GM21723 (cell line): ENCODE measurements around the gene CMKLR1.

Source experiments
- ATAC-seq: cut with Tn5 transposase; IDR thresholded peaks from one replicate; pipeline ENCODE4 v1.9.1; 2021; ENCODE audit warnings: mild to moderate bottlenecking, moderate library complexity; ENCODE audit not compliant: unreplicated experiment

CMKLR1 gene

DNA sequence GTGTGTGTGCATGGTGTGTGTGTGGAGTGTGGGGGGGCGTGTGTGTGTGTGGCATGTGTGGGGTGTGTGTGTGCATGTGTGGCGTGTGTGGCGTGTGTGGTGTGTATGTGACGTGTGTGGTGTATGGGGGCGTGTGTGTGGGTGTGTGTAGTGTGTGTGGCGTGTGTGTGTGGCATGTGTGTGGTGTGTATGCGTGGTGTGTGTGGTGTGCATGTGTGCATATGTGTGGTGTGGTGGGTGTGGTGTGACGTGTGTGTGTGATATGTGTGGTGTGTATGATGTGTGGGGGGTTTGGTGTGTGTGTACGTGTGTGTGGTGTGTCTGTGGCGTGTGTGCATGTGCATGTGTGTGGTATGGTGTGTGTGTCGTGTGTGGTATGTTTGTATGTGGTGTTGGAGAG, 24.1 kb upstream of the CMKLR1 start:
- no peak for ATAC-seq

DNA sequence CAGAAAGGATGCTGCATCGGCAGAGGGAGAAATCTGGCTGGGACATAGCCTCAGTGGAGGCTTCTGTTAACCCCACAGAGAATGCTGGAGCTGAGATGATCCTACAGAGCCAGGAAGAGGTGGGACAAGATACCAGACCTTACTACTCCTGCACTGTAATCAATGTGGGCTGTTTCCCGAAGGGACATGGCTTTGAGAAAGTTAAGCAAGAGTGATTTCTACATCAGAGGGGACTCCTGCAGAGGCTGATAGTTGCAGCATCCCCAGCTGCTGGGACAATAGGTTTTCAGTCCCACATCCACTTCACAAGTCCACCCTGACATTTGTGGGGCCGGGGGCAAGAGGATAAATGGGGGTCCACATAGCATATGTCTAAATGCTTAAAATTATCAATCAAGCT, 22.5 kb upstream of the CMKLR1 start:
- ATAC-seq = no peak

DNA sequence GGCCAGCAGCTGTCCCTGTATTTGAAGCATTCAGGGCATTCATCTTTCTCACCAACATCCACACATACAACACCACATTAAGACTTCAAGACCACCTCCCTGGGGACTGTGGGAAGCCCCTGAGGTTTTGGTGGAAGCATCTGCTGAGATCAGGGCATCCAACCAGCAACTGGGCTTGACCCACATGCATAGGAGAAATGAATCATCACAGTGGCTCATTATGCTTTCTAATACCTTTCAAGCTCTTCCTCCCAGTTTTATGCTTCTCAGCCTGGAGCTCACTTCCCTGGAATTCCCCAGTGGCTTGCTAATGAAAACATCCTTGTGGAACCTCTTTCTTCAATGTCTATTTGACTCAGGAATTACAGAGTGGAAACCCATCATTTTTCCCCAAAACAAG, 21.4 kb upstream of the CMKLR1 start:
- peak; percentile 66 for ATAC-seq

DNA sequence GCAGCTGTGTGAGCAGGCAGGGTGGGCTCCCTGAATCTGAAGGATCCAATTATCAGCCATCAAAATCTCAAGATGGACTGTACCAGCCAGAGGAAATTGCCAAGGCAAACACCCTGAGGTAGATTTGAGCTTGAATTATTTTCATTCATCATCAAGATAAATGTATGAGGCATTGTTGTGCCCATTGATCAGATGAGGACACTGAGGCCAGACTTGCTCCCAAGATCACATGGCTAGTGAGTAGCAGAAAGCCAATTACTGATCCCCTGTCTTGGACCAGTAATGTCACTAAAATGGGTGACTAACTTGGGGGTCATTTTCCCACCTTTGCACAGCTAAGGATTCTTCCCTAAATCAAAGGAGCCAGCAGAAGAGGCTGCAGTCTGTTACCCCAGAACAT, 20.9 kb upstream of the CMKLR1 start:
- ATAC-seq = no peak

DNA sequence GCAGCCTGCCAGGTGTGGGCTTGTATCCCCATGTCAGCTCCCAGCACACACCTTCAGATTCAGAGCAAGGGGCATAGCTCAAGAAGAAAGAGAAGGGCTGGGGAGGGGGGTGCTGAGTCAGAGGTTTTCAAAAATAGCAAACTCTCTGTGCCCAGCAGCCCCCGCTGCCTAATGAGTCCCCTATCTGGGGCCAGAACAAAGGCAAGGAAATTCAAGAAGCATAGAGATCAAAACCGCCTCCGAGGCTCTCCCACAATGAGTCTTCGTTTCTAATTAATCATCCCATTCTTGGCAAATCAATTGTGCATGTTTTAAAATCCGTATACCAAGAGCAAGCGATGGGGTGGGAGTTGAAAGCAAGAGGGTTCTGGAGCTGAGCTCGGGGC, 19.5 kb upstream of the CMKLR1 start:
- no peak for ATAC-seq

DNA sequence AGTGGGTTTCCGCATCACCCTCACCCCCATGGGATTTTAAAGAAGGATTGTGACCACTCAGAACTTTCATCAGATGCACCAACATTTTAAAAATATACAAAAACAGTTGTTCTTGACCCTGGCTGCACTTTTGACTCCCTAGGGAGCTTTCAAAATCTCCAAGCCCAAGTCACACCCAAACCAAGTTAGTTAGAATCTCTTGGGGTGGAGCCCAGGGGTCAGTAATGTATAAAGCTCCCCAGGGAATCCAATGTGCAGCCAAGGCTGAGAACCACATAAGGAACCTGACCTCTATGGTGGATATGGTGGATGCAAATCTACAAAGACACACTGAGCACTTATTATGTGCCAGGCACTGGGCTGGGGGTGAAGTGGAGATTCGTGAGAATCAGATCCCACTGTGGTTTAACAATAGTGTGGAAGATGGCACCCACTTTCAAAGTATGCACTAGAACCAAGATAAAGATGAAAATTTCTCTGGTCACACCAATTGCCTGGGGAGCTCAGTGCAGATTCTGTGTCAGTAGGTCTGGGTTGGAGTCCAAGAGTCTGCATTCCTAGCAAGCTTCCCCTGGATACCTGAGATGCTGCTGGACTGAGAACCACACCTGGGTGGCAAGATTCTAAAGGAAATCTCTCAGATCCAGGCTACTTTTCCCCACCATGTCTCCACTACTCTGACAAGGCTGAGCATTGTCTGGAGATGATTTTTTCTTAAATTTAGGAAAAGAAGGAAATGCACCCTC, 18.9 kb upstream of the CMKLR1 start:
- no peak for ATAC-seq

DNA sequence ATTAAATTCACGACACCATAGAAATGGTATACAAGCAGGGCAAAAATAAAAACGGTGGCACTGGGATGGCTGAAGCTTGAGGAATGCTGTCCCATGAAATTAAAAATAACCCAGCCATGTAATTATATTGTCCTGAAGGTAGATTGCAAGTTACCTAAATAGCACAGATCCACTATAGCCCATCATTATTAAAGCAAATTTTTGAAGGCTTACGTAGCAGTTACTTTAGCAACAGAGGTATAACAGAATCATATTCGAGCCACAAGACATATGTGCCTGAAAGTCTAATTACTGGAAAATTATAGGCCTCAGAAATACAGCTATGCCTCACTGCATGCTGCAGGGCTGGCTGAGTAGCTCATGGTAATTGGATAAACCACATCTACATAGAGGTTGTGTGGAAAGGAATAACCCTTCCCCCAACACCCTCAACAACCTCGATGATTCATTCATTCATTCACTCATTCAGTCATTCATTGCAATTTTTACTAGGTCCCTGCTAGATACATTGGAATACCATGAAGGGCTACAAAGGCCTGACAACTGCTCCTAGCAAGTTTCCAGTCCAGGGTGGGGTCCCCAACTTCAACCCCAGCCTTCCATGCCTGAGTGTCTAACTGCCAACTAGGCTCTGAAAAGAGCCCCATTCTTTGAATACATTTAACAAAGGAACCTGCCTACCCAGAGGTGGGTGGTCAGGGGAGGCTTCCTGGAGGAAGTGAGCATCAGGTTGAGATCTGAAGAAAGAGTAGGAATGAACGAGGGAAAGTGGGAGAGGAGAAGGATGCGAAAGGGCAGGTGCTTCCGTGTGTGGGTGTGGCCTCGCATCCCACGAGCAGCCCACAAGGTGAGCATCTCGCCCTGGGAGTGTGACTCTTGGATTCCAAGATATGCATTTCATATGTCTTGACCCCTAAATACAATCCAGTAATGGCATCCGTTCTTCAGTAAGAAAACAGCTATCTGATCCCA, 18.0 kb upstream of the CMKLR1 start:
- no peak for ATAC-seq

DNA sequence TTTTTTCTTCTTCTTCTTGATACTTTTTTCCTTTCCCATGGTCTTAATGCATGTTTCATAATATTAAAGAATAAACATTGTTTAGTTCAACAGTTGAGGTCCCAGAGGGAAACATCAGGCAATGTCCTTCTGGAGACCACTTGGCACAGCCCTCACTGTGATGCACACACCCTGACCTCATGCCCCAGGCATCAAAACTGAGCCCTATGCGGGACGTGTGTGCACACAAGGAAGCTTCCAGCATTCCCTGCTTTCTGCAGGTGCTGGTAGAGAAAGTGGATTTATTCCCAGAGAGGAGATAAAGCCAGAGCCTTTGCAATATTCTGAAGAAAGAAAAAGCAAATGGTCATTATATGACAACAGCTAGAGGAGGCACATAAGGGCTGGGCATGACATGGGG, 16.0 kb upstream of the CMKLR1 start:
- no peak for ATAC-seq

DNA sequence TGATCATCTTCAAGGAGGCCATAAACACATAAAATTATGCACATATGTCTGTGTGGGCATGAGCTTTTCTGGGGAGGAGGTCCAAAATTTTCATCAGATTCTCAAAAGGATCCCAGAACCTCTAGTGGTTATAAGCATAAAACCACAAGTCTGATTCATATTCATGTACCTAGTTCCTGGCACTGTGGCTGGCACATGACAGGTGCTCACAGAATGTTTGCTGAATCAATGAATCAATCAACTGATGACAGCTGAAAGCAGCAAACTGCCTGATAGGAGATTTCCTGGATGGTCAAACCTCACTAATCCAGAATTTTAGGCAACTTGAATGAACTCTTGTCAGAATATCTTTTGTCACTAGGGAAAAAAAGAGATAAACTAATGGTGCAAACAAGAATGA, 13.5 kb upstream of the CMKLR1 start:
- ATAC-seq = no peak

DNA sequence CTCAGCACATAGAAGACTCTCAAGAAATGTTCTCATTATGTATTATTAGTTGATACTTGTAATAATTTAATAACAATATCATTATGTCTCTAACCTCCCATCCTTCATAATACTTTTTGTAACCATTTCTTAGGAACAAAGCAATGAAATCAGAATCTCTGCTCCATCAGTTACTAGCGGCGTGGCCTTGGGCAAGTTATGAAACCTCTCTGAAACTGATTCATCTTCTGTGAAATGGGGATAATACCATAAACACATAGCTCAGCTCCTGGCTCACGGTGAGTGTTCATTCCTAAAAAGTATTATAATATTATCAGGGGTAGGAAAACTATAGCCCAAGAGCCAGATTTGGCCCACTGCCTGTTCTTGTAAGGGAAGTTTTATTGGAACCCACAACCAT, 11.4 kb upstream of the CMKLR1 start:
- ATAC-seq = no peak

DNA sequence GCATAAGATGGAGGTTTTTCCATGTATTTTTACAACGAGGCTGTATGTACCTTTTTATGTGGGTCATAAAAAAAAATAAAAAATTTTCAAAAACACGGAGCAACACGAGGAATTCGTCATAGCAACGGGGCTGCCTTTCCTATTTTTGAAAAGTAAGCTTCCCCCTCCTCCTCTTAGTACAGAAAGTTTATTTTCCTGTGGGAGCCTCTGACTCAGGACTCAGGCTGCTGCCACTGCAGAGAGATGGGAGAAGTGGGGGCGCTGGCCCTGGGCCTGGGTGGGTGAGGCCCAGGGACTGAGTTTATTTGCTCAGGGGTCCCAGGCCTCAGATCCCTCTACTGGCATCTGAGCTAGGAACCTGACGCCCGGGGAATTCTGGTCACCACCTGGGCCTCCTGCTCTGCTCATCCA, 10.2 kb upstream of the CMKLR1 start:
- ATAC-seq = no peak

DNA sequence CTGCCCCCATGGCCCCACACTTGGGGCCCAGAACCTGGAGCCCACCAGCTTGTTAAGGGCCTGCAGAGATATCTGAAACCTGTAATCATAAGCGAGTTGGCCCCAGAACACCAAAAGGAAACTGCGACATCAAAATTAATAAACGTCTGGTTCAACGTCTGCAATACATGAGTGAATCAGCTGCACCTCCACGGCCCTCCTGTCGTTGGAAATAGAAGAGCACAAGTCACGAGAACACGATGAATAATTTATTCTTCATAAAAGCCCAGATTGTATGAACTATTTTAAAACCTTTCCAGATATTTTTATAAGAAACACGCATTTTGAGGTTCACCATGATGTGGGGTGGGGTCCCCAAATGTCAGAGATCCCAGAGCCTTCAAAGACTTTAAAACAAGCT, 9.7 kb upstream of the CMKLR1 start:
- ATAC-seq = no peak

DNA sequence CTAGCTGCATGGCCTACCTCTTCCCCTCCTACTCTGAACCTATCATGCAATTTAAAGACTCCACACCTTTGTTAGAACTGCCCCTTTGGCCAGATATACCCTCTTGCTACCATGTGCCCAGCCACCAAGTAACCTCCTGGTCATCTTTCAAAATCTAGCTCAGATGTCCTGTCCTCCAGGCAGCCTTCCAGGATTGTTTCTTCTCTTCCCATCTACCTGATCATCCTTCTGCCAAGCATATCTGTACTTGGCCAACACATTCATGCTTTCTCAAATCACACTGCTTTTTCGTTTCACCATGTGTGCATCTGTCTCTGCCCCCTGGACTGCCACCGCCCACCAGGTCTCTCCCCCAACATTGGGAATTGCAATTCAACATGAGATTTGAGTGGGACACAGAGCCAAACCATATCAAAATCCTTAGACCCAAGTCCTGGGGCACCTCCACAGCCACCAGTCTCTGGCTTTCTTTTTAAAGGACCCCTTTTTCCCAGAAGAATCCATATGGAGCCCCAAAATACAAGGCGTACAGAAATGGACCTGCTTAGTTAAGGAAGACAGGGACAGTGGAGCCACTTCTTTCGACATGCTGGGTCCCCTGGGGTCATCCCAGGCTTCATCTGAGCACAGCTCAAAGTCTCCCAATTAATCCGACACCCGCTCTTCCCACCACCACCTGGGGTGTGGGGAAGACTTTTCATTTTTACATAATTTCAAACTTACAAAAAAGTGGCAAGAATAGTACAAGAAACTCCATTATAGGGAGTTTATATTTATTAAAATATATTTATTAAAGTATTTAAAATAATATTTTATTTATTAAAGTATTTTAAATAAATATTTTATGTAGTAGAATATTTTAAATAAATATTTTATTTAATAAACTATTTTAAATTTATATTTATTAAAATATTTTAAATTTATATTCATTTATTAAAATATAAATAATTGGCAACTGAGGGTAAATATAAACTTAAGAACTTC, 7.9 kb upstream of the CMKLR1 start:
- ATAC-seq = no peak

DNA sequence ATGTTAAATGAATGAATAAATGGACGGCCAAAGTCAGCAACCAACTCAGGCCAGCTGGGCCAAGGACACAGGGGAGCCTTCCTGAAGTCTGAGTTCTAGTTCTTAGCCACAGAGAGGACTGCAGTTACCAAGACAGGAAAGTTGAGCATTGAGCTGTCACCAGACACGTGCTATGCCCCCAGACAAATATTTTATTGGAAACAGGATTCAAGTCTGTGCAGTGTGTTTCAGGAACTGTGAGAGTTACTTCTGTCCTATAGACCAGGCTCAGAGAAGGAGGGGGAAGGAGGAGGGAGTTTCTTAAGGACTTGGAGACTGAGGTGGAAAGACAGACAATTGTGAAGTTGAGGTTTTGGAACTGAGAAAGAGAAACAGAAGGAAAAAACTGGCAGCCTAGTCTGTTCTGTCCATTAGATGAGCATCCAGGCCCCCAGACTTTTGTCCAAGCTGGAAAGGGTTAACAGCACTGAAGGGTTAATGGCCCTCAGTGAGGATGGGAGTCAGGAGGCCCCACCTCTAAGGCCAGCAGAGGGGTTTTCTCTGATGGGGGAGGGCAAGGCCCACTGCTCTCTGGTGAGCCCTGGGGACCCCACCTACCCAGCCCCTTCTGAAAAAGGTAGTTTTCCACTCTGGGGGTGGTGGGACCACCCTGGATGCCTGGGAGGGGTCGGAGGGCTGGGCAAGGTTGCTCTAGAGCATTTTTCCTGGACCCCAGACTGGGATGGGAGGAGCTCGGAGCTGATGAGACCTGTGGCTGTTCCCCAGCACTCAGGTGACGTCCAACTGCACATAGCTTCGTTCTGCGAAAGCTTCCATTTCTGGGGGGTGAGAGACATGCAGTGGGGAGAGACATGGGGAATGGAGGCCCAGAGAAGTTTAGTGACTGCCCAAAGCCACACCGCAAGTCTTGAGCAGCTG, 6.9 kb upstream of the CMKLR1 start:
- ATAC-seq = no peak

DNA sequence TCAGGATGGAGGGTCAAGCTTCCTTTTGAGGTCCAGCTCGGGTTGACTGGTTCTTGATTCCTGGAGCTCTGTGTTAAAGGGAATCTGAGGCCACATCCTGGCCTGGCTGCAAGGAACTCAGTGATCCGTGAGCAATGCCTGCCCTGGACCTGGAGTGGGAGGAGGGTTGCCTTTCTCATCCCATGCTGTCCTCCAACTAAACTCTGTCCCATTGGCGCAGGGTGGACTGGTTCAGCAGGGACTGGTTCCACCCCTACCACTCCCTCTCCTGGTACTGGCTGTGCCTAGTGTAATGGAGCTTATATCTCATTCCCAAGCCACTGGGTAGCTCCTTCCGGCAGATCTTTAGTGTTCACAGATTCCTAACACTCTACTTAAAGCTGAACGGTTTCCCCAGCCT, 3.9 kb upstream of the CMKLR1 start:
- ATAC-seq = no peak

DNA sequence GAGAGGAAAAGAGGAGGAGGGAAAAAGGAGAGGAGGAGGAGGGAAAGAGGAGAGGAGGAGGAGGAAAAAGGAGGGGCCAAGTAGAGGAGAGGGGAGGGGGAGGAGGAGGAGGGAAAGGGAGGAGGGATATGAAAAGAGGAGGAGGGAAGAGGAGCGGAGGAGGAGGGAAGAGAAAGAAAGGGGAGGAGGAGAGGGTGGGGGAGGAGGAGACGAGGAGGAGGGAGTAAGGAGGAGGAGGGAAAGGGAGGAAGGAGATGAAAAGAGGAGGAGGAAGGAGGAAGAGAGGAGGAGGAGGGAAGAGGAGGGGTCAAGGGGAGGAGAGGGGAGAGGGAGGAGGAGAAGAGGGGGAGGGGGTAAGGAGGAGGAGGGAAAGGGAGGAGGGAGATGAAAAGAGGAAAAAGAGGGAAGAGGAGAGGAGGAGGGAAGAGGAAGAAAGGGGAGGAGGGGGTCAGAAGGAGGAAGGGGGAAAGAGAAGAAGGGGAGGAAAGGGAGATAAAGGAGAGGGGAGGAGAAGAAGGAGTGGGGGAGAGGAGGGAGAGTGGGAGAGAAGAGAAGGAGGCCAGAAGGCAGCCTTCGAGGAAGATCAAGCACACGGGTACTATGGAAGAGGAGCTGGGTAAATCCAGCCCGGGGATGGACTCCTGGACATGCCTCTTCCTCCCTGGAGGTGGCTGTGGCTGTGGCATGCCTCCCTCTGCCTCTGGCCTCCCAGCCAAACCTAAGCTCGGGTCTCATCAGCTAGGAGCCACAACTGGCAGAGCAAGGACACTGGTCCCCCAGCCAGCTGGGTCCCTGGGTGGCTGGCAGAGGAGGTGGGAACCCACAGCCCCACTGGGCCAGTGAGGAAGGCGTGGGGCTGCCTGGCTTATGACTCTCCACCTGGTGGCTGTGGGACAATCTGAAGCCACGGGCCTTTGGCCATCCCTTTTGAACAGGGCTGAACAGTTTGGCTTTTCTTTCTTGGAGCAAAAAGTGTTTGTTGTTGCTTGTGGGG, 3.0 kb upstream of the CMKLR1 start:
- ATAC-seq = no peak

DNA sequence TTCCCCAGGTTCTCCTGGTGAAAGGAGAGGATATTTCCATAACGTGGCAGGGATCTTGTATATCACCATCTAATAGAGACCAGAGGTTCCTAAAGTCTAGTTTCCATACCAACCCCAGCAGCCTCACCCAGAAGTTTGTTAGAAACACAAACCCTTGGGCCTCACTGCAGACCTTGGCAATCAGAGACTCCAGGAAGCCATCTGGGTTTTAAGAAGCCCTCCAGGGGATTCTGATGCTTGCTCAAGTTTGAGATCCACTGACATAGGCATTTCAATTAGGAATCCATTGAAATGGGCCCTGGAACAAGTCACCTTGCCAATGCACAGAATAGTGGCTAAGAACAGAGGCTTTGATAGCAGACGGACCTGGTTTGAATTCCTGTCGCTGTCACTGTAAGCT, 2.2 kb upstream of the CMKLR1 start:
- ATAC-seq = no peak

DNA sequence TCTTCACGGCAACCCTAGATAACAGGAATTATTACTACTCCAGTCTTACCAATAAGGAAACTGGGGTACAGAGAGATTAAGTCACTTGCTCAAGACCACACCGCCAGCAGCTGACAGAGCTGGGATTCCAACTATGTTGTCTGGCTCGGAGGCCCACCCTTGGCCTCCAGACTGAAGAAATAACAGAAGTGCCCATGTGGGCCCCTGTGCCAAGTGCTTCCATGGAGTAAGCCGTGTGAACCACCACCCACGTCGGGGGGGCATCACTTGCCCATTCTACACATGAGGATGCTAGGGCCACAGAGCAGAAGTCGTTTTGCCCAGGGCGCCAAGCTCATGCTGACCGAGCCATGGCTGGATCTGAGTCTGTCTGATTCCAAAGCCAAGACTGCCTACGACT, 926 bp upstream of the CMKLR1 start:
- ATAC-seq = no peak
